GM19193 (cell line): ENCODE data around the gene ABCC4.

Source experiments
- POLR2A ChIP-seq: IDR thresholded peaks from 4 replicates; pipeline ENCODE4 v1.6.1; 2011; ENCODE audit not compliant: insufficient read depth, insufficient read length; ENCODE audit errors: extremely low read depth

ABCC4 gene

DNA sequence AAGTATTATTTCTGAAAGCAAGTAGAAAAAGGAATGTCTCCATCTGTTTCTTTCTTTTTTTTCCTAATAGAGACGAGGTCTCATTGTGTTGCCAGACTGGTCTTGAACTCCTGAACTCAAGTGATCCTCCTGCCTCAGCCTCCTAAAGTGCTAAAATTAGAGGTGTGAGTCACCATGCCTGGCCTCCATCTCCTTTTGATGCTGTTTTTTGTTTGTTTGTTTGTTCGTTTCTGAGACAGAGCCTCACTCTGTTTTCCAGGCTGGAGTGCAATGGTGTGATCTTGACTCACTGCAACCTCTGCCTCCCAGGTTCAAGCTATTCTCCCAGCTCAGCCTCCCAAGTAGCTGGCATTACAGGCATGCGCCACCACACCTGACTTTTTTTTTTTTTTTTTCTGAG lies 14.5 kb upstream of the ABCC4 start:
- no peak for TF ChIP-seq POLR2A

DNA sequence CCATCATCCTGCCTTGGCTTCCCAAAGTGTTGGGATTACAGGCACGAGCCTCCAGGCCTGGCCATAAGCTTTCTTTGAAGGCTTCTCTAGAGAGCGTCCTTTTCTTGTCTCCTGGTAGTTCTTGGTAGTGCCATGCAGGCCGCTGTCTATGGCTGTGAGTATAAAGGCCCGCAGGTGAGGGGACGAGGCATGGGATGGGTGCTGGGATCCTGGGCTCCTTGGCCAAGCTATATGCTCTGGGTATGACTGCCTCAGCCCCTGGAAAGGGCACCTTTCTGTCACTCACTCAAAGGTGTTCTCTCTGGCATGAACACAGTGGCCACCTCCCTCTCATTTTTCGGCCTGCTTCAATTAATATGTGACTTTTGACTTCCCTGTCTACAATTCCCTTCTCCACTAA lies 6.3 kb upstream of the ABCC4 start:
- no peak for TF ChIP-seq POLR2A

DNA sequence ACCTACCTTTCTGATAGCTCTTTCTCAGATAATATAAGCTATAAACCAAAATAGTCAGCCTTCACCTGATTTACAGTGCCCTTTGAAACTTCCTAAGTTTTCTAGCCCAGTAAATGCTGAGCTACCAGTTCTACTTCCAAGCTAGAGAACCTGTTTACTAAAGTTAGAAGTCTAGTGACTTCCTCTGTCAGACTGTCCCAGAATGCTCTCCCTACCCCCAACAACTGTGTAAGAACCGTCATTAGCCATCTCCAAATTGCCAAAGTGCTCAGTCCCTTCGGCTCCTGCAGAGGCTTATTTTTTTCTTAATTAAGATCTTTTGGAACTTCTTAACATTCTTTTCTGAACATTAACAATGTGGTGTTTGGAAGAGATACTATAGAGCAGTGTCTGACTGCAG lies 3.2 kb upstream of the ABCC4 start:
- no peak for TF ChIP-seq POLR2A

DNA sequence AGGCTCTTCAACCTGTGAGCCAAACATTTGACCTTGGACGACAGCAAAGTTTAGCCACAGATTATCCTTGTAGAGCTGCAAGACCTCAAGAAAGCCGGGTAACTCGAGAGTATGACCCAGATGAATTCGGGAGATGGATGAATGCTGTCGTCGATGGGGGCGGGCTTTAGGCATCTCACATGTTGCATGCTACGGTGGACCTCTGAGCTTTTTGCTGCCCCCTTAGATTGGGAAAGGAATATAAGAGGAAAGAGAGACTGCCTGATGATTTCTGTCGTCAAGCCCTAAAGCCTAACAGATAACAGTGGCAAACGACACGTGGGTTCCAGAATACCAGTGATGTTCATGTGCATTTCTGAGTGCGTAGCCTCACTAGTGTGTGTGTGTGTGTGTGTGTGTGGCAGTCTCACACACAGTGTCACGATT lies 730 bp upstream of the ABCC4 start:
- no peak for TF ChIP-seq POLR2A

- TF ChIP-seq POLR2A: no peak
These were observed 547 bp downstream of the ABCC4 start for GRCh38 chr13:95300625-95301182.

GRCh38 chr13:95298971-95299621 lies 2.2 kb downstream of the ABCC4 start:
- TF ChIP-seq POLR2A: no peak

DNA sequence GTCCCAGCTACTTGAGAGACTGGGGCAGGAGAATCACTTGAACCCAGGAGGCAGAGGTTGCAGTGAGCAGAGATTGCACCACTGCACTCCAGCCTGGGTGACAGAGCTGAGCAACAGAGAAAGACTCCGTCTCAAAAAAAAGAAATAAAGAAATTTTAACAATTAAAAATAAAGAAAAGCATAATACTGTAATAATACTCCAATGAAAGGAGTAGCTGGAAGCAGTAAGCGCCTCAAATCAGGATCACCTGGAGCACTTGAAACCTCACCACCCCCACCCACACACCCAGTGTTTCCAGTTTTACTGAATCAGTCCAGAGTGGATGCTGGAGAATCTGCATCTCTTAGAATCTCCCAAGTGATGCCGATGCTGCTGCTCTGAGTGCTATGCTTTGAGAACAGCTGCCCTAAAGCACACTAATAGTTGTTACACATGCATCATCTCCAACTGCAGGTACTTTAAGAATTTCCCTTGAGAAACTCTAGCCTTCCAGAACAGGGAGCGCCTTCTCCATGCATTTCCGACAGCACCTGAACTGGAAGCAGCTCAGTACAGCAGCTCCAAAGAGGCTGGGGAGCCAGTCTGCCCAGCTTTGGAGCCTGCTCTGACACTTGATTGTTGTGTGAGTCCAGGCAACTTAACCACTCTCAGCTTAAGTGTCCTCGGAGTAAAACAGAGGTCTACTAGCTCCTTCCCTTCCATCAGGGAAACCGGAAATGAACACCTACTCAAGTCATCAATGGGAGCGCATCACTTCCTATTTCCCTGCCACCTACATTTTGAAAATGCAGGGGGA lies 2.9 kb downstream of the ABCC4 start:
- no peak for TF ChIP-seq POLR2A

DNA sequence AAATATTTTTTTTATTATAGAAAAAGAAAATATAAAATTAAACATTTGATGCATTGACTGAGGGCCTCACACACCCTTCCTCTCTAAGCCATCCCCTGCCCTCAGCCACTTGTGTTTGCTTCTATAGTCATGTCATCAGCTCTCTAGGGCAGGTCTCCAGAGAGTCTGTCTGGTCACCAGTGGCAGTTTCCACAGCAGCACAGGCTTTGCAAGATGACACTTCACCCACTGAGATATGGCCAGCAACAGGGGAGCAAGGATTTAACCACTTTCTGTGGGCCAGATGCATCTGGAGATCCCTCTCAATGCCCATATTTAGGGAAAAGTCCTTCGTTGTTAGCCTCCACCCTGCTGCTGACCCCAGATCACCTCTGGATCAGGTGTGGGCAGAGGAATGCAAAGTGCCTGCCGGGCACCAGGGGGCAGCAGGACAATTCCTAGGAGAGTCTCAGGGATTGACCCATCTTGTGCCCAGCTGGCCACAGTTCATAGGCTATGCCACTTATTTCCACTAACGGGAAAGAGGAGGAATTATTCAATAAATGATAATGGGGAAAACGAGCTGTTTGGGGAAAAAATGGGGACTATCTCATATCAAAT lies 4.8 kb downstream of the ABCC4 start:
- TF ChIP-seq POLR2A: no peak

GRCh38 chr13:95295026-95295425 lies 6.2 kb downstream of the ABCC4 start:
- TF ChIP-seq POLR2A: no peak

GRCh38 chr13:95292622-95293021 lies 8.6 kb downstream of the ABCC4 start:
- no peak for TF ChIP-seq POLR2A

DNA sequence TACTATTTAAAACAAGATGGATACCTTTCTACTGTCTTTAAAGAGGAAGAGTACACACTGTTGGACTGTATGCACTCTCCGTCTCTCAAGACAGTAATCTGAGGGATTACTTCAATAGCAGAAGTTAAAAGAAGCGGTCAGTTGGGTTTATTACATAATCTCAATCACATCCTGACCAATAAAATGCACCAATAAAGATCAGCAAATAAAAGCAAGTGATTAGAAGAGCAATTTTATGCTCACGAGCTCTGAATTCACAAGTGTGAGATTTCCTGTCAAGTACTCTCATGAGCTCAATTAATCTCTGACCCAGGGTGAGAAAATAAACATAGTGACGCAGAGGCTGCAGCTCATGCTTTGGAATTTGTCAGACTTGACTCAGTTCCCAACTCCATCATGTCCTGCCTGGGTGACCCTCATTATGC lies 12.2 kb downstream of the ABCC4 start:
- no peak for TF ChIP-seq POLR2A

- no peak for TF ChIP-seq POLR2A
These were observed 16.8 kb downstream of the ABCC4 start for GRCh38 chr13:95284436-95284835.

DNA sequence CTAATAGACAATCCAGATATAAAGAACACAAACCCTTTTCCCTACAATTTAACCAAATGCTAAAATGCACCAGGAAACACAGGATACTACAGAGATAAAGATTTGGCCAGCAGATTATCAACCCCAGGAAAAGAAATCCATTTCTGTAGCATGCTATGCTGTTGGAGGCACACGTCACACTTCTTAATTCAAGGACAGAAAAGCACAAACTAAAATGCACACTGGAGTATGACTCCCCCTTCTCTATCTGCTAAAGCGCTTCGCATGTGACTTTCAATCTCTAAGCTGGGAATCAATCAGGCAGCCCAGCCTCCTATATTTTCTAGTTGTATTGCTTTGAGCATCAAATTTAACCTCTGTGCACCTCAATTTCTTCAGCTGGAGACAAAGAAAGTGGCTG lies 22.2 kb downstream of the ABCC4 start:
- no peak for TF ChIP-seq POLR2A

GRCh38 chr13:95276037-95276505 lies 25.2 kb downstream of the ABCC4 start:
- TF ChIP-seq POLR2A: no peak

- TF ChIP-seq POLR2A: no peak
These were observed 25.8 kb downstream of the ABCC4 start for GRCh38 chr13:95275322-95276036.
